Stimulated activated CD4-positive, alpha-beta T cell treated with anti-CD3 and anti-CD28 coated beads, Interleukin-4, amount 100 ng/mL, for 4 hours (primary cell): Measurements from ENCODE around the gene MGAT2.

Source experiments
- DNase-seq, 2 experiments: peaks; one replicate each; pipeline ENCODE4 v3.0.0-alpha.2; 2020

MGAT2 gene

DNA sequence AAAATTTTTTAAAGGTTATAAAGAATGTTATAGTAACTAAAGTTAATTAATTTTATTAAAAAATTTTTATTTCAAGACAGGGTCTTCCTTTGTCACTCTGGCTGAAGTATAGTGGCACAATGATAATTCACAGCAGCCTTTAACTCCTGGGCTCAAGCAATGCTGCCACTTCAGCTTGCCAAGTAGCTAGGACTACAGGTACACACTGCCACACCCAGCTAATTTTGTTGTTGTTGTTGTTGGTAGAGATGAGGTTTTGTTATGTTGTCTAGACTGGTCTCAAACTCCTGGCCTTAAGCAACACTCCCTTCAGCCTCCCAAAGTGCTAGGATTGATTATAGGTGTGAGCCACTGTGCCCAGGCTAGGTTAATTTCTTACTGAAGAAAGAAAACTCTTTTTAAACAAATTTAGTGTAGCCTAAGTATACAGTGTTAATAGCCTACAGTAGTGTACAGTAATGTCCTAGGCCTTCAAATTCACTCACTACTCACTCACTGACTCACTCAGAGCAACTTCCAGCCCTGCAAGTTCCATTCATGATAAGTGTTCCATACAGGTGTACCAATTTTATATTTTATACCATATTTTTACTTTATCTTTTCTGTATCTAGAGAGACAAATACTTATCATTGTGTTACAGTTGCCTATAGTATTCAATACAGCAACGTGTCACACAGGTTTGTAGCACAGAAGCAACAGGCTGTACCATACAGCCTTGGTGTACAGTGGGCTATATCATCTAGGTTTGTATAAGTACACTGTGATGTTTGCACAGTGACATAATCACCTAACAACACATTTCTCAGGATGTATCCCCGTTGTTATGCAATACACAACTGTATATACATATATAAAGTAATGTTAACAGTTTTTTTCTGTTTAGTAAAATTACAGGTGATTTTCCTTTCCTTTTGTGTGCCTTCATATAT, 39.2 kb downstream of the MGAT2 start:
- no peak for DNase-seq

DNA sequence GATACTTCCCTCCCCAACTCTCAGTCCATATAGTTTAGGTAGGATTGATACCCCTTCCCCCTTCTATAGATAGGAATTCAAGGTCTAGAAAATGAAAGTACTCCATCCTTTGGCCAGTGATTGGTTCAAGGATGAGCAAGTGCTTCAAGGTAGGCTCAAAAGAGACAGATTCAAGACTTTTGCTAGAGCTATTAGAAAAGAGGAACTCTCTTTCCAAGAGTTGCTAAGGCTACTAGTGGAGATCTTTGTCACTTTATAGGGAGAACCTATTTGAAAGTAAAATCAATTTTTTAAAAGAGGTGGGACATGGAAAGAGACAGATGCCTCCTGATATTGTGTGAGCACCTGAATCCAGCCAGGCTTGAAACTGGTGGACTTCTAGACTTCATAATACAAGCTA, 49.9 kb downstream of the MGAT2 start:
- no peak for DNase-seq
